HTR-8/SVneo (cell line): ENCODE results near the gene HYPK.
"Not testable (repeated sequence)": the region's sequence is repeated elsewhere in the genome, so short reads cannot be mapped to it uniquely, and the experiment has no call there.

Source experiments
- DNase-seq: peaks from one replicate; pipeline ENCODE4 v3.0.0; 2011; ENCODE audit warnings: low spot score, mixed read lengths; ENCODE audit not compliant: insufficient read length
- FAIRE-seq: peaks from 2 replicates; lab custom pipeline; 2011; peaks lifted over from hg19 to GRCh38; lab: Jason Lieb, UNC

Gene HYPK

DNA sequence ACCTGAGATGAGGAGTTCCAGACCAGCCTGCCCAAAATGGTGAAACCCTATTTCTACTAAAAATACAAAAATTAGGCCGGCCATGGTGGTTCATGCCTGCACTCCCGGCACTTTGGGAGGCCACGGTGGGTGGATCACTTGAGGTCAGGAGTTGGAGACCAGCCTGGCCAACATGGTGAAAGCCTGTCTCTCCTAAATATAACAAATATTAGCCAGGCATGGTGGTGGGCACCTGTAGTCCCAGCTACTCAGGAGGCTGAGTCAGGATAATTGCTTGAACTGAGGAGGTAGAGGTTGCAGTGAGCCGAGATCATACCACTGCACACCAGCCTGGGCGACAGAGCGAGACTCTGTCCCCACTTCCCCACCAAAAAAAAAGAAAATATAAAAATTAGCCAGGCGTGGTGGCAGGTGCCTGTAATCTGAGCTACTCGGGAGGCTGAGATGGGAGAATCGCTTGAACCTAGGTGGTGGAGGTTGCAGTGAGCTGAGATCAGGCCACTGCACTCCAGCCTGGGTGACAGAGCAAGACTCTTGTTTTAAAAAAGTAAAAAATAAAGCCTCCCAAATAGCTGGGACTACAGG lies 30.4 kb downstream of the HYPK start:
- not testable (repeated sequence) for DNase-seq, FAIRE-seq

DNA sequence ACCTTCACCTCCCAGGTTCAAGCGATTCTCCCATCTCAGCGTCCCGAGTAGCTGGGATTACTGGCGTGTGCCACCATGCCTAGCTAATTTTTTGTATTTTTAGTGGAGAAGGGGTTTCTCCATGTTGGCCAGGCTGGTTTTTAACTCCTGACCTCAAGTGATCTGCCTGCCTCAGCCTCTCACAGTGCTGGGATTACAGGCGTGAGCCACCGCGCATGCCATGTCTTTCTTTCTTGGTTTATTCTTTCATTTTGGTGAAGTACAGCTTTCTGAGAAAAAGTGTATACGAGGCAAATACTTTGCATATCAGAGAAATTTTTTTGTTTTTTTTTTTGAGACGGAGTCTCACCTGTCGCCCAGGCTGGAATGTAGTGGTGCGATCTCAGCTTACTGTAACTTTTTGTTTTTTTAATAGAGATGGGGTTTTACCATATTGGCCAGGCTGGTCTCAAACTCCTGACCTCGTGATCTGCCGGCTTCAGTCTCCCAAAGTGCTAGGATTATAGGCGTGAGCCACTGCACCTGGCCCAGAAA lies 31.2 kb downstream of the HYPK start:
- FAIRE-seq, DNase-seq: not testable (repeated sequence)

DNA sequence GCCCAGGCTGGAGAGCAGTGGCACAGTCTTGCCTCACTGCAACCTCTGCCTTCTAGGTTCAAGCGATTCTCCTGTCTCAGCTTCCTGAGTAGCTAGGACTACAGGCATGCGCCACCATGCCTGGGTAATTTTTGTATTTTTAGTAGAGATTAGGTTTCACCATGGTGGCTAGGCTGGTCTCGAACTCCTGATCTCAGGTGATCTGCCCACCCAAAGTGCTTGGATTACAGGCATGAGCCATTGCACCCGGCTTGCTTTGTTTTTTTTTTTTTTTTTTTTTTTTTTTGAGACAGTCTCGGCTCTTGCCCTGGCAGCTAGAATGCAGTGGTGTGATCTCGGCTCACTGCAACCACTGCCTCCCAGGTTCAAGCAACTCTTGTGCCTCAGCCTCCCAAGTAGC lies 32.1 kb downstream of the HYPK start:
- DNase-seq, FAIRE-seq: not testable (repeated sequence)

DNA sequence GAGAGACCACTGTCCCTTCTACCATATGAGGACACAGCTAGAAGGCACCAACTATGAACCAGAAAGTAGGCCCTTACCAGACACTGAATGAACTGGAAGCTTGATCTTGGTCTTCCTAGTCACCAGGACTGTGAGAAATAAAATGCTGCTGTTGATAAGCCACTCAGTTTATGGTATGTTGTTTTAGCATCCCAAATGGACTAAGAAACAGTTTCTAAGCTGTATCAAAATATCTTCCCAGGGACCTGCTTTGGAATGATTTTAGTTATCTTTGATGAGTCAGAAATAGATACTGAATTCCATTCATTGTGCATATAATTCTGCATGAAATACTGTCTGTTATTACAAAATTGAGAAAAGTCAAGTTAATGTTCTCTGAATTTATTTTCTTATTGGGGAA lies 45.0 kb downstream of the HYPK start:
- FAIRE-seq (no peak), DNase-seq (no peak)

DNA sequence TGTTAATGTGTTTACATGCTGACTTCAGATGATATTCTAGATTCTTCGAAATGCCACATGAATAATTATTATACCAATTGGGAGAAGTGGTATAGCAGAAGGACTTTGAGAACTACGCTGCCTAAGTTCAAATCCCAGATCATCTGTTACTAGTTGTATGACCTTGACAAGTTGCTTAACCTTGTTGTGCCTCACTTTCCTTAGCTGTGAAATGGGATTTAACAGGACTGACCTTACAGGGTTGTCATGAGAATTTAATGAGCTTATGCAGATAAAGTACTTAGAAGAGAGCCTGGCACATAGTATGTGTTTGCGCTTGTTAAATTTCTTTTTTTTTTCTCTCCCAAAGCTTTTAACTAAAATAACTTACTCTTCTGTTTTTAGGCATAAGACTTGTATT lies 50.9 kb downstream of the HYPK start:
- DNase-seq (no peak), FAIRE-seq (no peak)

DNA sequence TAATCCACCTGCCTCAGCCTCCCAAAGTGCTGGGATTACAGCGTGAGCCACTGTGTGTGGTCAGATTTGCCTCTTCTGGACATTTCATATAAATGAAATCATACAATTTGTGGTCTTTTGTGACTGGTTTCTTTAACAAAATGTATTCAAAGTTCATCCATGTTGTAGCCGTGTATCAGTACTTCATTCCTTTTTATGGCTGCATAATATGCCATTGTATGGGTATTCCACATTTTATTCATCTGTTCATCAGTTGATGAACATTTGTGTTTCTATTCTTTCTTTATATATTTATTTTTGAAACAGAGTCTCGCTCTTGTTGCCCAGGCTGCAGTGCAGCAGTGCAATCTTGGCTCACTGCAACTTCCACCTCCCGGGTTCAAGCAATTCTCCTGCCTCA lies 52.2 kb downstream of the HYPK start:
- FAIRE-seq (no peak), DNase-seq (no peak)
